GM10266 (cell line): Measurements from ENCODE around the gene IL4R.
"Not testable (repeated sequence)": the region's sequence is repeated elsewhere in the genome, so short reads cannot be mapped to it uniquely, and the experiment has no call there.

Source experiments
- DNase-seq: peaks from one replicate; pipeline ENCODE4 v3.0.0; 2012; ENCODE audit errors: extremely low spot score
- CTCF ChIP-seq: IDR thresholded peaks from 2 replicates; pipeline ENCODE4 v1.5.1; 2012; ENCODE audit warnings: mild to moderate bottlenecking, low read depth; ENCODE audit not compliant: control insufficient read depth, insufficient read depth; ENCODE audit errors: missing control alignments

The IL4R gene

GRCh38 chr16:27270349-27270748 is 43.4 kb upstream of the IL4R start:
- no peak for TF ChIP-seq CTCF
- DNase-seq: no peak

DNA sequence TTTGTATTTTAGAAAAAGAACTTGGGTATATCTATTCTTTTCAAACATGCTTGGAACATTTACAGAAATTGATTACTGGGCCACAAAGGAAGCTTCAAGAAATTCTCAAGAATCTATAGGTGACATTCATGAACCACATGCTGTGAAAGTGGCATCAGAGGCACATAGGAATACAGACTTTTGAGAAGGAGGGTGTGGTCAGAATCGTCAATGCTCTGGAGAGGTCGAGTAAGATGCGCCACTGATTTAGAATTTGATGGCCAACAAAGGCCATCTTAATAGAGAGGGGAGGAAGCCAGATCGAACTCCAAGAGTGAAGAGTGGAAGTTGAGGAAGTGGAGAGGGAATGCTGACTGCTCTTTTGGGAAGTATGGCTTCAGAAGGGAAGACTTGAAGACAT is 41.7 kb upstream of the IL4R start:
- TF ChIP-seq CTCF: no peak
- no peak for DNase-seq

DNA sequence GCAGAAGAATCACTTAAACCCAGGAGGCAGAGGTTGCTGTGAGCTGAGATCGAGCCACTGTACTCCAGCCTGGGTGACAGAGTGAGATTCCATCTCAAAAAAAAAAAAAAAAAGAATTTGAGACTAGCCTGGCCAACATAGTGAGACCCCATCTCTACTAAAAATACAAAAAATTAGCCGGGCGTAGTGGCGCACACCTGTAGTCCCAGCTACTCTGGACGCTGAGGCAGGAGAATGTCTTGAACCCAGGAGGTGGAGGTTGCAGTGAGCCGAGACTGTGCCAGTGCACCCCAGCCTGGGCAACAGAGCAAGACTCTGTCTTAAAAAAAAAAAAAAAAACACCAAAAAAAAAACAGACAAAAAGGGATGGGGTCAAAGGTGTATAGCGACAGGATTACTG is 41.1 kb upstream of the IL4R start:
- DNase-seq: not testable (repeated sequence)

DNA sequence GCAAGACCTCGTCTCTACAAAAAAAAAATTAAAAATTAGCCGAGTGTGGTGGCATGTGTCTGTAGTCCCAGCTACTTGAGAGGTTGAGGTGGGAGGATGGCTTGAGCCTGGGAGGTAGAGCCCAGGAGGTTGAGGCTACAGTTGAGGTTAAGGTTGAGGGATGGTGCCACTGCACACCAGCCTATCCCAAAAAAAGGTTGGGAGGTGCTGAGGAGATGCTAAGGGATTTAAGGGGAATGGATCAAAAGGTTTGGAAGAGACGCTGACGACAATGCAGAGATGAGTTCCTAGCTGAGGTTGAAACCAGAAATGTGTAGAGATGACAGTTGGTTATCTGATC is 40.5 kb upstream of the IL4R start:
- no peak for DNase-seq
- TF ChIP-seq CTCF: no peak

GRCh38 chr16:27273670-27274423 is 39.9 kb upstream of the IL4R start:
- TF ChIP-seq CTCF: no peak
- no peak for DNase-seq

GRCh38 chr16:27274424-27274874 is 39.3 kb upstream of the IL4R start:
- DNase-seq: not testable (repeated sequence)

DNA sequence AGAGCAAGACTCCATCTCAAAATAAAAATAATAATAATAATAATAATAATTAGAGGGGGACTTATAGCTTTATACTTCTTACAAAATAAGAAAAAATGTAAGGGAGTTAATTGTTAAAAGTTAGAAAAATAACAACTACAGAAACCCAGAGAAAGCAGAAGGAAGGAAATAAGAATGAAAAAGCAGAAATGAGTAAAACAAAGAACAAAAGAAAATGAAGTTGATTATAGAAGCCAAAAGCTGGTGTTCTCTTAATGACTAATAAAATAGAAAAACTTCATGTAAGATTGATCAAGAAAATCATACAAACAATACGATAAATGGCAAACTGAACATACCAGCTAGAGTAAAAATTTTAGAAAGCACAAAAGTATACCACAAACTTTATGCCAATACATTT is 38.4 kb upstream of the IL4R start:
- no peak for TF ChIP-seq CTCF

DNA sequence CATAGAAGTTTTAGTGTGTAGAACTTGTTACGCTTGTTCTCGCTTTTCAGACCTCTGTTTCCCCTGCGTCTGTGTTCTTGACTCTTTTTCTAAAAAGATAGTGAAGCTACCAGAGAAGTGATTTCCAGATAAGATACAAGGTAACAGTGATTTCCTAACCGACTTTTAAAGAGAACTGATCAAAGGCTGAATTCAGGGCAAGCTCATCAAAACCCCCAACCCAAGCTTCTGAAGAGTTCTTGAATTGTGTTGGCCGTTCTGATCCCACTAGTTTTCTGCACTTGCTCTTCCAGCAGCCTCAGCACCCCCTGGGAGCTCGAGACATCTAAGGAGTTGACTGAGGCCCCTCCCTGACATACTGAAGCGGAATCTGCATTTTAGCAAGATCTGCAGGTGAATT is 32.5 kb upstream of the IL4R start:
- no peak for DNase-seq
- no peak for TF ChIP-seq CTCF

More for the DNA sequence above, 38.4 kb upstream of the IL4R start:
- DNase-seq: no peak
